ENCODE measurements around the gene ROR2.
"Not testable (repeated sequence)": the region's sequence is repeated elsewhere in the genome, so short reads cannot be mapped to it uniquely, and the experiment has no call there.

ROR2 gene

GRCh38 chr9:91642771-91643170 lies 307.3 kb downstream of the ROR2 start:
- ATAC-seq (replicated peaks; ENCODE audit: extremely low read depth, poor library complexity, severe bottlenecking) (no peak), DNase-seq (ENCODE audit: low spot score in 2 of 2) (no peak)
- Mint-ChIP-seq H3K4me3 (no peak overlapping the region), H3K27me3 (peaks cover 50% of the 10 kb centered on the region), H3K4me1 (no peaks in the 10 kb centered on the region), H3K9me3 (peaks cover 5% of the 10 kb centered on the region), H3K27ac (ENCODE audit: low read depth) (no peak overlapping the region), H3K36me3 (ENCODE audit: insufficient read depth) (no peaks in the 10 kb centered on the region)

GRCh38 chr9:91640428-91640827 lies 309.6 kb downstream of the ROR2 start:
- no peak overlapping the region for H3K4me3 Mint-ChIP-seq
- no peaks in the 10 kb centered on the region for H3K36me3 Mint-ChIP-seq (ENCODE audit: insufficient read depth)
- H3K4me1 Mint-ChIP-seq = no peaks in the 10 kb centered on the region
- DNase-seq (ENCODE audit: low spot score in 2 of 2) (no peak), ATAC-seq (replicated peaks; ENCODE audit: extremely low read depth, poor library complexity, severe bottlenecking) (no peak)
- H3K27ac Mint-ChIP-seq (ENCODE audit: low read depth) = no peak overlapping the region
- H3K27me3 Mint-ChIP-seq = peaks cover 34% of the 10 kb centered on the region
- H3K9me3 Mint-ChIP-seq = peaks cover 5% of the 10 kb centered on the region

GRCh38 chr9:91639054-91639453 lies 311.0 kb downstream of the ROR2 start:
- ATAC-seq (replicated peaks; ENCODE audit: extremely low read depth, poor library complexity, severe bottlenecking) (no peak), DNase-seq (ENCODE audit: low spot score in 2 of 2) (no peak)
- Mint-ChIP-seq H3K9me3 (peaks cover 5% of the 10 kb centered on the region), H3K27ac (ENCODE audit: low read depth) (no peak overlapping the region), H3K4me3 (no peak overlapping the region), H3K4me1 (no peaks in the 10 kb centered on the region), H3K27me3 (peaks cover 39% of the 10 kb centered on the region), H3K36me3 (ENCODE audit: insufficient read depth) (peaks cover 1% of the 10 kb centered on the region)

- H3K27ac Mint-ChIP-seq (ENCODE audit: low read depth); H3K9me3 Mint-ChIP-seq; H3K4me3 Mint-ChIP-seq; DNase-seq (ENCODE audit: low spot score in 2 of 2); ATAC-seq (replicated peaks; ENCODE audit: extremely low read depth, poor library complexity, severe bottlenecking); H3K36me3 Mint-ChIP-seq (ENCODE audit: insufficient read depth); H3K4me1 Mint-ChIP-seq: not testable (repeated sequence)
- peaks cover 78% of the 10 kb centered on the region for H3K27me3 Mint-ChIP-seq
Measured at GRCh38 chr9:91634832-91635231, 315.2 kb downstream of the ROR2 start.

GRCh38 chr9:91629718-91630117 lies 320.3 kb downstream of the ROR2 start:
- ATAC-seq (replicated peaks; ENCODE audit: extremely low read depth, poor library complexity, severe bottlenecking) = no peak
- Mint-ChIP-seq H3K4me1 (no peaks in the 10 kb centered on the region), H3K4me3 (no peak overlapping the region), H3K27ac (ENCODE audit: low read depth) (no peak overlapping the region), H3K9me3 (peaks cover 11% of the 10 kb centered on the region), H3K27me3 (peaks cover 86% of the 10 kb centered on the region), H3K36me3 (ENCODE audit: insufficient read depth) (no peaks in the 10 kb centered on the region)
- no peak for DNase-seq (ENCODE audit: low spot score in 2 of 2)

- no peak overlapping the region for H3K27ac Mint-ChIP-seq (ENCODE audit: low read depth)
- ATAC-seq (replicated peaks; ENCODE audit: extremely low read depth, poor library complexity, severe bottlenecking) (no peak), DNase-seq (ENCODE audit: low spot score in 2 of 2) (no peak)
- H3K27me3 Mint-ChIP-seq = peaks cover 77% of the 10 kb centered on the region
- H3K36me3 Mint-ChIP-seq (ENCODE audit: insufficient read depth) = no peaks in the 10 kb centered on the region
- H3K4me3 Mint-ChIP-seq = no peak overlapping the region
- no peaks in the 10 kb centered on the region for H3K4me1 Mint-ChIP-seq
- peaks cover 11% of the 10 kb centered on the region for H3K9me3 Mint-ChIP-seq
Measured at GRCh38 chr9:91628892-91629291, 321.1 kb downstream of the ROR2 start.

GRCh38 chr9:91625331-91625730 lies 324.7 kb downstream of the ROR2 start:
- Mint-ChIP-seq H3K27ac (ENCODE audit: low read depth) (no peak overlapping the region), H3K27me3 (peaks cover 60% of the 10 kb centered on the region), H3K9me3 (peaks cover 11% of the 10 kb centered on the region), H3K36me3 (ENCODE audit: insufficient read depth) (peaks cover 1% of the 10 kb centered on the region), H3K4me1 (no peaks in the 10 kb centered on the region), H3K4me3 (no peak overlapping the region)
- no peak for DNase-seq (ENCODE audit: low spot score in 2 of 2)
- no peak for ATAC-seq (replicated peaks; ENCODE audit: extremely low read depth, poor library complexity, severe bottlenecking)

GRCh38 chr9:91623004-91623403 lies 327.0 kb downstream of the ROR2 start:
- ATAC-seq (replicated peaks; ENCODE audit: extremely low read depth, poor library complexity, severe bottlenecking) = no peak
- no peak for DNase-seq (ENCODE audit: low spot score in 2 of 2)
- Mint-ChIP-seq H3K4me1 (no peaks in the 10 kb centered on the region), H3K9me3 (peaks cover 1% of the 10 kb centered on the region), H3K4me3 (no peak overlapping the region), H3K27me3 (peaks cover 60% of the 10 kb centered on the region), H3K36me3 (ENCODE audit: insufficient read depth) (peaks cover 1% of the 10 kb centered on the region), H3K27ac (ENCODE audit: low read depth) (no peak overlapping the region)

- not testable (repeated sequence) for H3K4me3 Mint-ChIP-seq; H3K27ac Mint-ChIP-seq (ENCODE audit: low read depth); ATAC-seq (replicated peaks; ENCODE audit: extremely low read depth, poor library complexity, severe bottlenecking); H3K36me3 Mint-ChIP-seq (ENCODE audit: insufficient read depth); H3K9me3 Mint-ChIP-seq; DNase-seq (ENCODE audit: low spot score in 2 of 2); H3K4me1 Mint-ChIP-seq
- H3K27me3 Mint-ChIP-seq = peaks cover 56% of the 10 kb centered on the region
Measured at GRCh38 chr9:91622121-91622520, 327.9 kb downstream of the ROR2 start.

- peaks cover 58% of the 10 kb centered on the region for H3K27me3 Mint-ChIP-seq
- not testable (repeated sequence) for H3K4me1 Mint-ChIP-seq; ATAC-seq (replicated peaks; ENCODE audit: extremely low read depth, poor library complexity, severe bottlenecking); DNase-seq (ENCODE audit: low spot score in 2 of 2); H3K9me3 Mint-ChIP-seq; H3K27ac Mint-ChIP-seq (ENCODE audit: low read depth); H3K36me3 Mint-ChIP-seq (ENCODE audit: insufficient read depth); H3K4me3 Mint-ChIP-seq
Measured at GRCh38 chr9:91614044-91614443, 336.0 kb downstream of the ROR2 start.

- Mint-ChIP-seq H3K4me3 (no peak overlapping the region), H3K27me3 (peaks cover 62% of the 10 kb centered on the region), H3K27ac (ENCODE audit: low read depth) (no peak overlapping the region), H3K4me1 (no peaks in the 10 kb centered on the region), H3K36me3 (ENCODE audit: insufficient read depth) (no peaks in the 10 kb centered on the region), H3K9me3 (no peaks in the 10 kb centered on the region)
- DNase-seq (ENCODE audit: low spot score in 2 of 2) (no peak), ATAC-seq (replicated peaks; ENCODE audit: extremely low read depth, poor library complexity, severe bottlenecking) (no peak)
Measured at GRCh38 chr9:91611582-91611981, 338.4 kb downstream of the ROR2 start.

- H3K4me3 Mint-ChIP-seq = no peak overlapping the region
- no peaks in the 10 kb centered on the region for H3K9me3 Mint-ChIP-seq
- H3K27ac Mint-ChIP-seq (ENCODE audit: low read depth) = no peak overlapping the region
- ATAC-seq (replicated peaks; ENCODE audit: extremely low read depth, poor library complexity, severe bottlenecking) (no peak), DNase-seq (ENCODE audit: low spot score in 2 of 2) (no peak)
- no peaks in the 10 kb centered on the region for H3K4me1 Mint-ChIP-seq
- H3K36me3 Mint-ChIP-seq (ENCODE audit: insufficient read depth) = no peaks in the 10 kb centered on the region
- H3K27me3 Mint-ChIP-seq = peaks cover 85% of the 10 kb centered on the region
Measured at GRCh38 chr9:91606255-91606995, 343.6 kb downstream of the ROR2 start.

GRCh38 chr9:91604451-91605179 lies 345.4 kb downstream of the ROR2 start:
- H3K27me3 Mint-ChIP-seq = peaks cover 84% of the 10 kb centered on the region
- H3K36me3 Mint-ChIP-seq (ENCODE audit: insufficient read depth) = no peaks in the 10 kb centered on the region
- no peaks in the 10 kb centered on the region for H3K4me1 Mint-ChIP-seq
- H3K9me3 Mint-ChIP-seq = no peaks in the 10 kb centered on the region
- H3K4me3 Mint-ChIP-seq = no peak overlapping the region
- ATAC-seq (replicated peaks; ENCODE audit: extremely low read depth, poor library complexity, severe bottlenecking) (no peak), DNase-seq (ENCODE audit: low spot score in 2 of 2) (no peak)
- H3K27ac Mint-ChIP-seq (ENCODE audit: low read depth) = no peak overlapping the region

Measured in central memory CD8-positive, alpha-beta T cell (primary cell).